H9 (cell line): ENCODE data around the gene HECTD3. TPM values are rescaled to one million over a fixed set of nuclear protein-coding genes. Genes with fewer than 3 reads are reported as not detected.
A peak's percentile ranks its signal among the peaks of the same experiment; 100 is the strongest.

Experiments
- DNase-seq: peaks from one replicate; pipeline ENCODE4 v3.0.0-alpha.2; 2017
- H2AFZ ChIP-seq: one replicate; pipeline ENCODE4 v1.6.1; 2013; ENCODE audit warnings: mild to moderate bottlenecking, low read length, control low read depth, moderate library complexity
- H2AK5ac ChIP-seq: 2 replicates; pipeline ENCODE4 v1.6.1; 2013; ENCODE audit warnings: low read length, control low read depth, mixed read lengths; ENCODE audit not compliant: insufficient read length
- H2BK120ac ChIP-seq: one replicate; pipeline ENCODE4 v1.6.1; 2013; ENCODE audit warnings: low read depth, mild to moderate bottlenecking, low read length, control low read depth, inconsistent platforms; ENCODE audit not compliant: poor library complexity, severe bottlenecking
- H2BK12ac ChIP-seq: 2 replicates; pipeline ENCODE4 v1.6.1; 2013; ENCODE audit warnings: low read length, control low read depth, mixed read lengths, low read depth; ENCODE audit not compliant: insufficient read length
- H2BK15ac ChIP-seq: 2 replicates; pipeline ENCODE4 v1.6.1; 2013; ENCODE audit warnings: low read depth, low read length, control low read depth
- H2BK20ac ChIP-seq: one replicate; pipeline ENCODE4 v1.6.1; 2013; ENCODE audit warnings: low read depth, mild to moderate bottlenecking, low read length, control low read depth, inconsistent platforms; ENCODE audit not compliant: poor library complexity, severe bottlenecking
- H2BK5ac ChIP-seq: 2 replicates; pipeline ENCODE4 v1.6.1; 2013; ENCODE audit warnings: low read length, control low read depth, mixed read lengths; ENCODE audit not compliant: insufficient read length
- H3K14ac ChIP-seq: 2 replicates; pipeline ENCODE4 v1.6.1; 2013; ENCODE audit warnings: low read length, control low read depth; ENCODE audit not compliant: insufficient read depth
- H3K18ac ChIP-seq: 2 replicates; pipeline ENCODE4 v1.6.1; 2013; ENCODE audit warnings: low read depth, mild to moderate bottlenecking, mixed read lengths, low read length, control low read depth; ENCODE audit not compliant: insufficient read length
- H3K23ac ChIP-seq: 2 replicates; pipeline ENCODE4 v1.6.1; 2013; ENCODE audit warnings: low read length, control low read depth, mixed read lengths, low read depth; ENCODE audit not compliant: insufficient read length
- H3K23me2 ChIP-seq: 2 replicates; pipeline ENCODE4 v1.6.1; 2013; ENCODE audit warnings: low read depth, mild to moderate bottlenecking, mixed read lengths, low read length, control low read depth; ENCODE audit not compliant: insufficient read length, poor library complexity, severe bottlenecking
- H3K27ac ChIP-seq: 2 replicates; pipeline ENCODE4 v1.5.1; 2013; ENCODE audit warnings: low read length, control low read depth, mixed read lengths, low read depth; ENCODE audit not compliant: insufficient read length
- H3K27me3 ChIP-seq: 2 replicates; pipeline ENCODE4 v1.6.1; 2013; ENCODE audit warnings: low read length, control low read depth, inconsistent platforms; ENCODE audit not compliant: insufficient read depth
- H3K4ac ChIP-seq: 2 replicates; pipeline ENCODE4 v1.6.1; 2013; ENCODE audit warnings: low read depth, mild to moderate bottlenecking, control low read depth, inconsistent platforms, low read length, moderate library complexity
- H3K4me1 ChIP-seq: 2 replicates; pipeline ENCODE4 v1.6.1; 2013; ENCODE audit warnings: low read length, control low read depth, inconsistent platforms; ENCODE audit not compliant: insufficient read depth
- H3K4me2 ChIP-seq: 2 replicates; pipeline ENCODE4 v1.6.1; 2013; ENCODE audit warnings: low read length, control low read depth, mixed read lengths; ENCODE audit not compliant: insufficient read length, insufficient read depth
- H3K56ac ChIP-seq: 2 replicates; pipeline ENCODE4 v1.6.1; 2013; ENCODE audit warnings: low read depth, mild to moderate bottlenecking, mixed read lengths, low read length, control low read depth; ENCODE audit not compliant: insufficient read length
- H3K79me1 ChIP-seq: 2 replicates; pipeline ENCODE4 v1.6.1; 2013; ENCODE audit warnings: low read depth, mild to moderate bottlenecking, moderate library complexity, low read length, control low read depth, inconsistent platforms; ENCODE audit not compliant: insufficient read depth, poor library complexity, severe bottlenecking
- H3K79me2 ChIP-seq: 2 replicates; pipeline ENCODE4 v1.6.1; 2013; ENCODE audit warnings: low read length, control low read depth, inconsistent platforms; ENCODE audit not compliant: insufficient read depth
- H3K9ac ChIP-seq: 2 replicates; pipeline ENCODE4 v1.6.1; 2013; ENCODE audit warnings: low read length, control low read depth, mixed read lengths; ENCODE audit not compliant: insufficient read length; ENCODE audit errors: extremely low read depth
- H3K9me3 ChIP-seq: one replicate; pipeline ENCODE4 v1.6.1; 2013; ENCODE audit warnings: low read depth, low read length, inconsistent platforms; ENCODE audit not compliant: control insufficient read depth
- H3T11ph ChIP-seq: one replicate; pipeline ENCODE4 v1.6.1; 2013; ENCODE audit warnings: mild to moderate bottlenecking, low read length, control low read depth, inconsistent platforms
- H4K20me1 ChIP-seq: one replicate; pipeline ENCODE4 v1.6.1; 2013; ENCODE audit not compliant: control insufficient read depth, insufficient read length, insufficient read depth
- H4K5ac ChIP-seq: 2 replicates; pipeline ENCODE4 v1.6.1; 2013; ENCODE audit warnings: low read depth, mild to moderate bottlenecking, mixed read lengths, low read length, control low read depth; ENCODE audit not compliant: insufficient read length
- H4K8ac ChIP-seq: replicated peaks from 2 replicates; pipeline ENCODE4 v1.6.1; 2013; ENCODE audit warnings: low read length, control low read depth, mixed read lengths, low read depth; ENCODE audit not compliant: insufficient read length
- H4K91ac ChIP-seq: 2 replicates; pipeline ENCODE4 v1.6.1; 2013; ENCODE audit warnings: low read depth, mild to moderate bottlenecking, moderate library complexity, mixed read lengths, low read length, control low read depth; ENCODE audit not compliant: insufficient read length
- H3K27ac Mint-ChIP-seq, 3 experiments: 2 replicates in 2 of 3; 3 replicates in 1 of 3; pipeline ENCODE4 v1.8.0; 2020 to 2021; ENCODE audit warnings: mixed read lengths in 3 of 3, mild to moderate bottlenecking in 1 of 3, moderate library complexity in 1 of 3
- H3K27me3 Mint-ChIP-seq: 2 replicates; pipeline ENCODE4 v1.8.0; 2021; ENCODE audit warnings: low read depth, mild to moderate bottlenecking, moderate library complexity, mixed read lengths
- H3K36me3 Mint-ChIP-seq, 3 experiments: 2 replicates in 2 of 3; 3 replicates in 1 of 3; pipeline ENCODE4 v1.8.0; 2020 to 2021; ENCODE audit warnings: low read depth in 3 of 3, mixed read lengths in 3 of 3; ENCODE audit not compliant: insufficient read depth in 1 of 3
- H3K4me1 Mint-ChIP-seq, 2 experiments: 2 replicates each; pipeline ENCODE4 v1.8.0; 2020; ENCODE audit warnings: mixed read lengths in 2 of 2
- H3K4me3 Mint-ChIP-seq, 2 experiments: 2 replicates in 1 of 2; 3 replicates in 1 of 2; pipeline ENCODE4 v1.8.0; 2020 to 2021; ENCODE audit warnings: mild to moderate bottlenecking in 2 of 2, mixed read lengths in 2 of 2, moderate library complexity in 1 of 2
- H3K9me3 Mint-ChIP-seq, 2 experiments: 2 replicates in 1 of 2; 3 replicates in 1 of 2; pipeline ENCODE4 v1.8.0; 2020; ENCODE audit warnings: mild to moderate bottlenecking in 2 of 2, mixed read lengths in 2 of 2, moderate library complexity in 1 of 2
- CTCF ChIP-seq: fragments of 200-600 bp; sonication (generic); conservative IDR thresholded peaks from 3 replicates; pipeline ENCODE4 v1.8.0; 2021; ENCODE audit warnings: antibody characterized with exemption, mild to moderate bottlenecking
- WGBS: extraction: QIAGEN DNeasy Blood & Tissue Kit; methylation state at CpG from one replicate; pipeline ENCODE4 v1.1.7; 2013; ENCODE audit warnings: missing lambda C conversion rate, low lambda C conversion rate, mixed read lengths; ENCODE audit not compliant: insufficient read length; ENCODE audit errors: extremely low coverage; 5-methylcytosine and 5-hydroxymethylcytosine counted together
- total RNA-seq: library from RNA; stranded (reverse); gene quantifications from 2 replicates; pipeline ENCODE4 v1.2.1, GENCODE V29; 2021

HECTD3 gene
- total RNA-seq, 1 experiment from 2014 or later, result 36.0 TPM

- H2BK120ac ChIP-seq, result no peak overlapping the region
- peak; percentile 89 for TF ChIP-seq CTCF
- no peak overlapping the region for H4K5ac ChIP-seq
- no peaks in the 10 kb centered on the region for H3K79me1 ChIP-seq
- H3K4me3 Mint-ChIP-seq, result peak overlapping the region; percentile 38 to 67; a peak in 4 of 5 replicates
- H4K20me1 ChIP-seq, result no peaks in the 10 kb centered on the region
- no peaks in the 10 kb centered on the region for H3K79me2 ChIP-seq
- H3K27me3 ChIP-seq, result no peaks in the 10 kb centered on the region
- H2AFZ ChIP-seq, result no peak overlapping the region
- no peak overlapping the region for H2BK20ac ChIP-seq
- H3K9me3 Mint-ChIP-seq, result no peaks in the 10 kb centered on the region
- no peak overlapping the region for H4K8ac ChIP-seq
- no CpG with 5 or more reads among the region's 6 CpGs for WGBS
- no peak overlapping the region for H3K4ac ChIP-seq
- H3K18ac ChIP-seq, result no peak overlapping the region
- H3K23ac ChIP-seq, result no peak overlapping the region
- peaks cover 7% of the 10 kb centered on the region for H3K4me1 ChIP-seq
- no peak overlapping the region for H2AK5ac ChIP-seq
- no peak overlapping the region for H2BK15ac ChIP-seq
- H3K14ac ChIP-seq, result no peak overlapping the region
- H3K9me3 ChIP-seq, result no peaks in the 10 kb centered on the region
- H3K36me3 Mint-ChIP-seq, result peaks cover 4 to 23% (median 20%) of the 10 kb centered on the region in 3 experiments
- H3K4me1 Mint-ChIP-seq, result peaks cover 29 to 31% of the 10 kb centered on the region in 2 experiments
- H3K4me2 ChIP-seq, result no peak overlapping the region
- no peak overlapping the region for H3K27ac ChIP-seq
- no peak overlapping the region for H3K9ac ChIP-seq
- peak; percentile 84 for DNase-seq
- peaks cover 19% of the 10 kb centered on the region for H3K23me2 ChIP-seq
- H3T11ph ChIP-seq, result no peak overlapping the region
- no peak overlapping the region for H2BK5ac ChIP-seq
- no peak overlapping the region for H2BK12ac ChIP-seq
- H3K27ac Mint-ChIP-seq, result peak overlapping the region; percentile 49 to 67 (median 56); a peak in 2 of 7 replicates
- no peak overlapping the region for H3K56ac ChIP-seq
- H4K91ac ChIP-seq, result no peak overlapping the region
- H3K27me3 Mint-ChIP-seq, result no peaks in the 10 kb centered on the region; the same call in 1 of the 2 replicates
These were observed 3.4 kb upstream of the HECTD3 start for GRCh38 chr1:45014321-45015028.
